GM21619 (cell line): ENCODE results near the gene EYA4.
"Not testable (repeated sequence)": the region's sequence is repeated elsewhere in the genome, so short reads cannot be mapped to it uniquely, and the experiment has no call there.

Experiments
- ATAC-seq: cut with Tn5 transposase; IDR thresholded peaks from one replicate; pipeline ENCODE4 v1.9.1; 2021; ENCODE audit not compliant: unreplicated experiment

EYA4 gene

GRCh38 chr6:133393891-133394290 lies 152.7 kb downstream of the EYA4 start:
- ATAC-seq = no peak

GRCh38 chr6:133394630-133395029 lies 153.5 kb downstream of the EYA4 start:
- ATAC-seq = no peak

DNA sequence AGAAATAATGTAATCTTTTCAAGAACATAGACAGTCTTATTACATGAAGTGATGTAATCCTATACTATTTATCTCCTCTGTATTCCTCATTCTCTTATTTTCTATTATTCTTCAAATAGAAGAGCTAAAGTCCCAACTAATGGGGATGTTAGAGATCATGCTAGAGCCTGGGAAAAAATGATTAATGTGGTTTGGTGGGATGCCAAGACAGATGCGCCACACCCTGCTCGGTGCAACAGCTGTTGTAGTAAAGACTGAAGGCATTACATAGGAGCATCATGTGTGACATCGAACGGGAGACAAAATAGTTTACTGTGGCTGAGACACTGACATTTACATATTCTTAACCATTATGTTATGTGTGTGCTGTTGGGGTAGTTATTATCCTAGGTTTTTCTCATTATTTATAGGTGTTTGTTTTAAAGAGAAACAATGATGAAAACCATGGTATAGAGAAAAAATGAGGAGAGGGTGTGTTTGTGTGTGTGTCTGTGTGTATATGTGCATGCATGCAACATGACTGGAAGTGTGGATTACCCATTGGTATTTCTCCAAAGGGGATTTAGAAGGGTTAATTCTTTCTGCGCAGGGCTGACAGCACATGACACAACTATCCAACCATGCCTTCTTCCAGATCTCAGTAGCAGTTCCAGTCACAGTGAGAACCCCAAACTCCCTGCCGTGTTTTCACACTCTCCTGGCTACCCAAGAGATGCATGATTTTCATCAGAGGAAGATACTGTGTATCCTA lies 155.3 kb downstream of the EYA4 start:
- no peak for ATAC-seq

DNA sequence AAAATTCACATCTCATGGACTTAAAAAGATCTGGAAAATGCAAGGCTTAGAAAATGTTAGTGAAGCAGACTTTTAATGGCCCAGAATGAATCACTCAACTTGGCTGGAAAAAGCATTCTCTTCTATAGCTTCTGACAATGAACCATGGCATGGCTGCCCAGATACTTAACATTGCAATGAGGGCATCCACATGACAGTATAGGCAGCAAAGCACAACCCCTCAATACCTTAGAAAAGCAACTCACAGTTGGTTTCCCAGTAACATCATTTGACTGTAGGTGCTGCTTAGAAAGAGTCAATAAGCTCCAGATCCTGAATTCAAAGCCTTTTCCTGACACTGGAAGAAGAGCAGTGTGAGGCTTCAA lies 155.8 kb downstream of the EYA4 start:
- ATAC-seq = no peak

GRCh38 chr6:133397601-133398000 lies 156.4 kb downstream of the EYA4 start:
- ATAC-seq = not testable (repeated sequence)

- ATAC-seq = no peak
Observed at GRCh38 chr6:133399426-133399825, 158.3 kb downstream of the EYA4 start.

DNA sequence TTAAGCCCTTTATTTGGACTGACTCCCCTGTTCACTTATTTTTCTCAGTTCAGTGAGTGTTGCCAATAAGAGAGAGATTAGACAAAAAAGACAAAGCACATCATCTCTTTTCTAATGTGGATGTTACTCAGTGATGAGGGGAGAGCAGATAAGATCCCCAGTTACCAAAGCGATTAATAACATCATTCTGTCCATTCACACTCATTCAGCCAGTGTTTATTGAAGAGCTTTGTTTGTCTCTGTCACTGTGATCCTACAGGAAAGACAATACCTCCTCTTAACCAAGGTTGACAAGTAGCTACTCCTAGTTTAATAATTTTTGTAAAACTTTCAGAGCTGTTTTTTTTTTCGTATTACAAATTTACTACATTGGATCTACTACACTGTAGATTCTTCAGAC lies 163.0 kb downstream of the EYA4 start:
- no peak for ATAC-seq

GRCh38 chr6:133404728-133405127 lies 163.6 kb downstream of the EYA4 start:
- no peak for ATAC-seq

- ATAC-seq = no peak
Observed at GRCh38 chr6:133407320-133408100, 166.4 kb downstream of the EYA4 start.

DNA sequence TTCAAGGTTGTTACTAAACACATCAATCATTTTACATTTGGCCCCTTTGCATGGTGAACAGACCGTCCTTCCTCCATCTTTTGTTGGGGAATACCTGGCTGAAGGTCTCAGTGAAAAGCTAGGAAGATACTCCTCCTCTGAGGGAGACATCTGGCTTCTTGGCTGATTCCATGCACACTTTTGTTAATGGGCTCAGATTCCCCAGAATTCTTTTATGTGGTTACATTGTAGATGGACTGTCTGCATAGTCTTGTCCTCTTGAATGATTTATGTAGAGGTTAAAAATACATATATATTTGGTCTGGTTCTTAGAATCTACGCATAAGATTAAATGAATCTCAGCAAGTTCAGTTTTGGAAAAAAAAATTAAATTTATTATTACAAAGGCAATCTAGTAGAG lies 167.0 kb downstream of the EYA4 start:
- ATAC-seq = no peak

DNA sequence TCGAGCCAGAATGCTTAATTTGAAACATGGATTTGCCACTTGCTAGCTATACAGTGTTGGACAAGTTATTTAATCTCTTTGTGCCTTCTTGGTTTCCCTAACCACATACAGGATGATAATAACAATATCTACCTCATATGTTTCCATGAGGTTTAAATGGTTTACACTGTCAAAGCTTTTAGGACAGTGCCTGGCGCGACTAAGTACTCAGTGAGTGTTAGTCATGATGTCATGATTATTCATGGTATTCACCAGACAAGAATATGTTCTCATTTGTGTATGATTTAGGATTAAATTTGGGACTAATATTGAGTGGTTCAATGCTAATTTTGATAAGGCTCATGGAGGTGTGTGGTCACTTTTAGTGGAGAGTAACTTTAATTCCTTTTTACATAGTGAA lies 167.4 kb downstream of the EYA4 start:
- no peak for ATAC-seq

GRCh38 chr6:133410638-133411435 lies 169.7 kb downstream of the EYA4 start:
- ATAC-seq = no peak

- no peak for ATAC-seq
Observed at GRCh38 chr6:133411757-133412156, 170.6 kb downstream of the EYA4 start.

- no peak for ATAC-seq
Observed at GRCh38 chr6:133415262-133415661, 174.1 kb downstream of the EYA4 start.

GRCh38 chr6:133418108-133418507 lies 177.0 kb downstream of the EYA4 start:
- ATAC-seq = no peak

GRCh38 chr6:133423242-133423641 lies 182.1 kb downstream of the EYA4 start:
- ATAC-seq = no peak

DNA sequence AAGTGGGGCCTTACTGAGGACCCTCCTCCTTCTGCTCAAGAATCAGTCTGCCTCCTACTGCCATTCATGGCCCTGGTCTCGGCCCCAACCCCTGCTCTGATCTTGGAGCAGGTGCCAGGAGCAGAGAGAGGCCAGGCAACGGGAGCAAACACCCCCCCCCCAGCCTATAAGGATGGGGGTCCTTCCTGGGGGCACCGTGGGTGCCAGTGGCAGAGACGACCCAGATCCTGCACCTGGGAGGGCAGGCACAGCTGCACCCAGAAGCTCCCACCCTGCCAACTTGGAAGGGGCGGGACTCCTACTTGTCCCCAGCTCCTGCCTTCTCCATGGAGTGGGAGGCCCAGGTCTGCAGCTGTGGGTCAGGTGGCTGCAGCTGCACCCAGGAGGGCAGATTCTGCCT lies 183.2 kb downstream of the EYA4 start:
- ATAC-seq = no peak

- no peak for ATAC-seq
Observed at GRCh38 chr6:133426038-133426437, 184.9 kb downstream of the EYA4 start.

DNA sequence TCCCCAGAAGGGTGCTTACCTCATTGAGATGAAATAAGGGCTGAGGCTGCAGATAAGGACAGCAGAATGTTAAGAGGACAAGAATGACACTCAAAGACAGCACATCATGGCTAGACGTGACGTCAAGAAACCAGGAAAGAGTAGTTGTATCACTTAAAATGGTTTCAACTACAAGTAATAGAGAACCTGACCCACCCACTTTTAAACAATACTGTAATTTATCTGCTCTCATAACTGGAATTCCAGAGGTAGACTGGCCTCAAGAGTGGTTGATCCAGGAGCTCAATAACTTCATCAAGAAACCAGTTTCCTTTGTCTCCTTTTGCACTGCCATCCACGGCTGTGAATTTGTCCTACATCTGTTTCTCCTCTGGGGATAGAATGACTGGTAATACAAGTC lies 187.1 kb downstream of the EYA4 start:
- no peak for ATAC-seq

- no peak for ATAC-seq
Observed at GRCh38 chr6:133430530-133430929, 189.4 kb downstream of the EYA4 start.

- no peak for ATAC-seq
Observed at GRCh38 chr6:133431031-133431430, 189.9 kb downstream of the EYA4 start.
